ENCODE data around the gene COX6A2. TPM values are rescaled to one million over a fixed set of nuclear protein-coding genes. Genes with fewer than 3 reads are reported as not detected.

COX6A2 gene
- total and polyA plus RNA-seq, 2 donors (not counting 3 experiments of a cell fraction or from before 2014, with no cell fraction given) = not detected

- Histone ChIP-seq H3K9ac (replicated peaks; ENCODE audit: extremely low read depth, insufficient read depth, low read length) (peak overlapping the region; percentile 89), H3K4me1 (ENCODE audit: control insufficient read depth, extremely low read depth, insufficient read depth, low read length) (peaks cover 14% of the 10 kb centered on the region), H4K20me1 (replicated peaks; ENCODE audit: control insufficient read depth, extremely low read depth, insufficient read depth, low read length) (no peaks in the 10 kb centered on the region), H3K27me3 (ENCODE audit: control insufficient read depth in 2 of 2, insufficient read depth in 2 of 2, low read length in 2 of 2) (no peaks in the 10 kb centered on the region), H3K9me1 (replicated peaks; ENCODE audit: control insufficient read depth, extremely low read depth, insufficient read depth, low read length) (no peaks in the 10 kb centered on the region), H3K4me3 (replicated peaks in 1 of 3; ENCODE audit: insufficient read depth in 1 of 3, low read depth in 1 of 3, low read length in 3 of 3) (peak overlapping the region; percentile 34 to 82 (median 56)), H3K79me2 (ENCODE audit: control insufficient read depth, insufficient read depth, low read length) (peaks cover 31% of the 10 kb centered on the region), H3K4me2 (ENCODE audit: insufficient read depth, low read length) (peak overlapping the region; percentile 93), H3K36me3 (ENCODE audit: control insufficient read depth in 2 of 2, extremely low read depth in 1 of 2, insufficient read depth in 2 of 2, low read length in 2 of 2) (peaks cover 13 to 20% of the 10 kb centered on the region in 2 experiments), H2AFZ (ENCODE audit: low read depth, low read length) (peak overlapping the region; percentile 75), H3K27ac (ENCODE audit: insufficient read depth, low read depth, low read length) (peak overlapping the region; percentile 59), H3K9me3 (replicated peaks; ENCODE audit: control insufficient read depth, insufficient read depth, low read length) (no peaks in the 10 kb centered on the region)
- TF ChIP-seq MYC (IDR thresholded peaks at IDR 0.05; ENCODE audit: low read depth, low read length) (no peak), JUN (IDR thresholded peaks at IDR 0.05; ENCODE audit: borderline replicate concordance, insufficient read depth, insufficient read length, low read depth) (no peak), GATA2 (IDR thresholded peaks at IDR 0.05; ENCODE audit: insufficient read depth, insufficient read length, low read depth, low read length) (no peak), POLR2A (IDR thresholded peaks at IDR 0.05; ENCODE audit: low read depth, low read length) (no peak)
- TSS peak; percentile 86 for BruUV-seq (replicated peaks)
- dilution Hi-C loops (cut with MboI; ENCODE audit: extremely low pct_ligation_motif_present, low sequenced_read_pairs) = no loop called here
- DNase-seq (ENCODE audit: low read depth, low spot score) (no peak), FAIRE-seq (peak; percentile 60)
- ChIA-PET CTCF (interaction anchor here (3.5 kb wide), 1 partner anchor 12 kb away, joined by 53 read pairs; the partner anchor contains the start of gene ARMC5), POLR2A (interaction anchor here (0.8 to 1.5 kb wide), 3 partner anchors 12 to 291 kb away, joined by 3 to 6 read pairs (median 3); partner anchors contain the start of gene ARMC5)
- intact Hi-C loops (cut with micrococcal nuclease) = loop anchor here (5.0 kb wide), 2 partner anchors 241 to 396 kb away; a partner anchor contains a TSS
These were observed 43.2 kb upstream of the COX6A2 start for GRCh38 chr16:31471241-31471874.

- H2AFZ ChIP-seq (ENCODE audit: low read depth, low read length) = no peak overlapping the region
- dilution Hi-C loops (cut with MboI; ENCODE audit: extremely low pct_ligation_motif_present, low sequenced_read_pairs) (no loop called here), intact Hi-C loops (cut with micrococcal nuclease) (loop anchor here (5.0 kb wide), 2 partner anchors 242 to 397 kb away; a partner anchor contains a TSS)
- H3K27ac ChIP-seq (ENCODE audit: insufficient read depth, low read depth, low read length) = no peak overlapping the region
- no TSS peak for BruUV-seq (replicated peaks)
- FAIRE-seq (no peak), DNase-seq (ENCODE audit: low read depth, low spot score) (no peak)
- no peaks in the 10 kb centered on the region for H4K20me1 ChIP-seq (replicated peaks; ENCODE audit: control insufficient read depth, extremely low read depth, insufficient read depth, low read length)
- H3K9me1 ChIP-seq (replicated peaks; ENCODE audit: control insufficient read depth, extremely low read depth, insufficient read depth, low read length) = no peaks in the 10 kb centered on the region
- peaks cover 31% of the 10 kb centered on the region for H3K79me2 ChIP-seq (ENCODE audit: control insufficient read depth, insufficient read depth, low read length)
- CTCF ChIA-PET = interaction anchor here (3.5 kb wide), 1 partner anchor 11 kb away, joined by 53 read pairs; the partner anchor contains the start of gene ARMC5
- TF ChIP-seq POLR2A (IDR thresholded peaks at IDR 0.05; ENCODE audit: low read depth, low read length) (no peak), EZH2 (IDR thresholded peaks at IDR 0.05; ENCODE audit: borderline replicate concordance, low read depth, low read length, severe bottlenecking) (no peak), MYC (IDR thresholded peaks at IDR 0.05; ENCODE audit: low read depth, low read length) (no peak), POLR2AphosphoS5 (IDR thresholded peaks at IDR 0.05; ENCODE audit: insufficient read depth, low read depth, low read length) (no peak), FOS (IDR thresholded peaks at IDR 0.05; ENCODE audit: borderline replicate concordance, insufficient read depth, low read length) (no peak), CTCF (IDR thresholded peaks at IDR 0.05; ENCODE audit: extremely low read depth in 1 of 2, insufficient read depth in 1 of 2, low read depth in 1 of 2, low read length in 2 of 2) (no peak), JUN (IDR thresholded peaks at IDR 0.05; ENCODE audit: borderline replicate concordance, insufficient read depth, insufficient read length, low read depth) (no peak), MAX (IDR thresholded peaks at IDR 0.05; ENCODE audit: insufficient read depth, insufficient read length) (no peak), GATA2 (IDR thresholded peaks at IDR 0.05; ENCODE audit: insufficient read depth, insufficient read length, low read depth, low read length) (no peak)
- peaks cover 14% of the 10 kb centered on the region for H3K4me1 ChIP-seq (ENCODE audit: control insufficient read depth, extremely low read depth, insufficient read depth, low read length)
- H3K27me3 ChIP-seq (ENCODE audit: control insufficient read depth in 2 of 2, insufficient read depth in 2 of 2, low read length in 2 of 2) = no peaks in the 10 kb centered on the region
- POLR2A ChIA-PET = no interaction called here
- no peak overlapping the region for H3K9ac ChIP-seq (replicated peaks; ENCODE audit: extremely low read depth, insufficient read depth, low read length)
- no peak overlapping the region for H3K4me2 ChIP-seq (ENCODE audit: insufficient read depth, low read length)
- no peaks in the 10 kb centered on the region for H3K9me3 ChIP-seq (replicated peaks; ENCODE audit: control insufficient read depth, insufficient read depth, low read length)
- H3K36me3 ChIP-seq (ENCODE audit: control insufficient read depth in 2 of 2, extremely low read depth in 1 of 2, insufficient read depth in 2 of 2, low read length in 2 of 2) = peaks cover 19 to 20% of the 10 kb centered on the region in 2 experiments
- no peak overlapping the region for H3K4me3 ChIP-seq (replicated peaks in 1 of 3; ENCODE audit: insufficient read depth in 1 of 3, low read depth in 1 of 3, low read length in 3 of 3)
These were observed 42.5 kb upstream of the COX6A2 start for GRCh38 chr16:31470615-31471014.
